ENCODE results near the gene MSH5. TPM values are rescaled to one million over a fixed set of nuclear protein-coding genes. Genes with fewer than 3 reads are reported as not detected.

The MSH5 gene
- polyA plus RNA-seq, 2 of the 4 experiments (the other 2 are of a cell fraction), result 17.4 to 36.5 TPM

- TF ChIP-seq FOSL2 (IDR thresholded peaks at IDR 0.05), result no peak
- no peak for TF ChIP-seq FOSL2 (CRISPR knock-in tag; IDR thresholded peaks at IDR 0.05)
- TF ChIP-seq CBX2 (IDR thresholded peaks at IDR 0.05; ENCODE audit: borderline replicate concordance, low read depth), result no peak
- TF ChIP-seq ZFP36 (IDR thresholded peaks at IDR 0.05; ENCODE audit: borderline replicate concordance, partially characterized antibody), result no peak
- TF ChIP-seq CTCF (IDR thresholded peaks at IDR 0.05), result no peak
- TF ChIP-seq TFCP2L1 (CRISPR knock-in tag; IDR thresholded peaks at IDR 0.05), result no peak
- TF ChIP-seq MAFK (IDR thresholded peaks at IDR 0.05; ENCODE audit: partially characterized antibody), result no peak
- no peak for TF ChIP-seq CBX8 (IDR thresholded peaks at IDR 0.05)
- no peak for TF ChIP-seq HES2 (IDR thresholded peaks at IDR 0.05)
- no peak for TF ChIP-seq HDAC2 (IDR thresholded peaks at IDR 0.05)
- no peak for TF ChIP-seq HMGXB4 (CRISPR knock-in tag; IDR thresholded peaks at IDR 0.05; ENCODE audit: borderline replicate concordance)
- no peak for TF ChIP-seq SMC3 (IDR thresholded peaks at IDR 0.05)
- TF ChIP-seq E2F6 (IDR thresholded peaks at IDR 0.05; ENCODE audit: borderline replicate concordance, low read depth), result no peak
- TF ChIP-seq ELK1 (IDR thresholded peaks at IDR 0.05; ENCODE audit: low read depth, low read length), result no peak
- TF ChIP-seq MAZ (IDR thresholded peaks at IDR 0.05; ENCODE audit: borderline replicate concordance, low read depth, low read length), result no peak
- TF ChIP-seq TP53 (CRISPR knock-in tag; IDR thresholded peaks at IDR 0.05), result no peak
- TF ChIP-seq POLR2AphosphoS2 (conservative IDR thresholded peaks at IDR 0.05; ENCODE audit: low read length), result no peak
- H3K4me2 ChIP-seq, result peak overlapping the region; percentile 81
- POLR2A ChIA-PET, result no interaction called here
- peak overlapping the region; percentile 84 to 92 for H3K27ac ChIP-seq
- peaks cover 13% of the 10 kb centered on the region; the same call in 2 of the 3 replicates for H3K4me1 ChIP-seq
- no peaks in the 10 kb centered on the region for H3K9me3 ChIP-seq
- ATAC-seq, result no peak
- no peak for FAIRE-seq
- peak overlapping the region; percentile 72 for H3K4me3 ChIP-seq
- no peak for DNase-seq (ENCODE audit: low read depth in 1 of 2, low spot score in 1 of 2)
- 64% methylated on average over 7 of the region's 7 CpGs for WGBS (ENCODE audit: missing lambda C conversion rate)
- CTCF ChIA-PET, result interaction anchor here (1.5 to 3.1 kb wide), 2 partner anchors 8 to 128 kb away, joined by 3 to 9 read pairs; no protein-coding TSS in a partner anchor
Measured at GRCh38 chr6:31701666-31702404, 38.0 kb upstream of the MSH5 start.

- CTCF ChIA-PET, result interaction anchor here (1.5 to 3.1 kb wide), 2 partner anchors 9 to 128 kb away, joined by 3 to 9 read pairs; no protein-coding TSS in a partner anchor
- FAIRE-seq, result no peak
Measured at GRCh38 chr6:31702405-31702818, 37.4 kb upstream of the MSH5 start.

More at GRCh38 chr6:31702405-31702818, 37.4 kb upstream of the MSH5 start:
- DNase-seq (ENCODE audit: low read depth in 1 of 2, low spot score in 1 of 2) (no peak), ATAC-seq (peak; percentile 5 to 16; a peak in 3 of 6 replicates)
- TF ChIP-seq ZSCAN20 (CRISPR knock-in tag; IDR thresholded peaks at IDR 0.05), result no peak
- no peak for TF ChIP-seq MAFK (IDR thresholded peaks at IDR 0.05; ENCODE audit: partially characterized antibody)
- TF ChIP-seq EP300 (IDR thresholded peaks at IDR 0.05), result no peak
- no peak for TF ChIP-seq FOSL2 (IDR thresholded peaks at IDR 0.05)
- TF ChIP-seq FOSL2 (CRISPR knock-in tag; IDR thresholded peaks at IDR 0.05), result no peak
- no peak for TF ChIP-seq ATOH8 (CRISPR knock-in tag; IDR thresholded peaks at IDR 0.05; ENCODE audit: low read depth)
- no peak for TF ChIP-seq ESRRA (IDR thresholded peaks at IDR 0.05; ENCODE audit: borderline replicate concordance, low read length)
- TF ChIP-seq HEYL (CRISPR knock-in tag; IDR thresholded peaks at IDR 0.05), result no peak
- TF ChIP-seq TFCP2L1 (CRISPR knock-in tag; IDR thresholded peaks at IDR 0.05), result no peak
- no peak for TF ChIP-seq HOXB5 (CRISPR knock-in tag; IDR thresholded peaks at IDR 0.05)
- TF ChIP-seq CEBPB (IDR thresholded peaks at IDR 0.05), result no peak
- TF ChIP-seq ZFP36 (IDR thresholded peaks at IDR 0.05; ENCODE audit: borderline replicate concordance, partially characterized antibody), result no peak
- TF ChIP-seq ZC3H11A (IDR thresholded peaks at IDR 0.05), result no peak
- TF ChIP-seq POLR2A (IDR thresholded peaks at IDR 0.05; ENCODE audit: low read length), result no peak
- no peak for TF ChIP-seq MAZ (IDR thresholded peaks at IDR 0.05; ENCODE audit: borderline replicate concordance, low read depth, low read length)
- TF ChIP-seq HES2 (IDR thresholded peaks at IDR 0.05), result no peak
- TF ChIP-seq NFE2L2 (conservative IDR thresholded peaks at IDR 0.05; ENCODE audit: low read length), result no peak
- TF ChIP-seq JUN (IDR thresholded peaks at IDR 0.05), result no peak
- no peak for TF ChIP-seq BHLHE40 (IDR thresholded peaks at IDR 0.05; ENCODE audit: low read depth, low read length)
- no peak for TF ChIP-seq RFX5 (IDR thresholded peaks at IDR 0.05)
- 13% methylated on average over 10 of the region's 10 CpGs for WGBS (ENCODE audit: missing lambda C conversion rate)
- peak overlapping the region; percentile 72 for H3K4me3 ChIP-seq
- POLR2A ChIA-PET, result interaction anchor here (1.2 kb wide), 3 partner anchors 27 to 160 kb away, joined by 3 to 4 read pairs (median 4); partner anchors contain the start of genes DDAH2, MSH5 and NEU1
- H3K4me2 ChIP-seq, result peak overlapping the region; percentile 81
- peaks cover 13% of the 10 kb centered on the region; the same call in 2 of the 3 replicates for H3K4me1 ChIP-seq
- H3K9me3 ChIP-seq, result no peaks in the 10 kb centered on the region
- peak overlapping the region; percentile 84 to 92 for H3K27ac ChIP-seq

Measured in A549 (cell line).